Tibial nerve (tissue), 4 donors: ENCODE measurements around the gene SLC25A21. TPM values are rescaled to one million over a fixed set of nuclear protein-coding genes. Genes with fewer than 3 reads are reported as not detected.

ENCODE experiments used
- DNase-seq, 2 donors: peaks; one replicate each; pipeline ENCODE4 v3.0.0-alpha.2; 2019; ENCODE audit warnings: low spot score in 2 of 2
- H3K27ac ChIP-seq, 4 donors: fragments of 200-600 bp; sonication (generic) in 3 of 4; one replicate each; pipeline ENCODE4 v1.5.1; 2017 to 2019; ENCODE audit warnings: mild to moderate bottlenecking in 1 of 4
- H3K27me3 ChIP-seq, 2 donors: fragments of 200-600 bp; sonication (generic) in 1 of 2; one replicate each; pipeline versions ENCODE4 v1.5.1 to v1.6.0; 2017 to 2019
- H3K36me3 ChIP-seq, 3 donors: fragments of 200-600 bp; sonication (generic); one replicate each; pipeline ENCODE4 v1.5.1; 2018 to 2019
- H3K4me1 ChIP-seq, 4 donors: fragments of 200-600 bp; sonication (generic) in 3 of 4; one replicate each; pipeline ENCODE4 v1.5.1; 2017 to 2019
- H3K4me3 ChIP-seq, 4 donors: fragments of 200-600 bp; sonication (generic) in 3 of 4; one replicate each; pipeline ENCODE4 v1.5.1; 2017 to 2019; ENCODE audit warnings: mild to moderate bottlenecking in 1 of 4, moderate library complexity in 1 of 4
- H3K9me3 ChIP-seq, 4 donors: fragments of 200-600 bp; sonication (generic) in 3 of 4; one replicate each; pipeline ENCODE4 v1.5.1; 2017 to 2019
- CTCF ChIP-seq, 5 experiments: fragments of 200-600 bp in 3 of 5; fragments of 450-650 bp in 2 of 5; sonication (generic) in 3 of 5; IDR thresholded peaks; one replicate each; pipeline ENCODE4 v1.5.1; 2016 to 2019; ENCODE audit warnings: antibody characterized with exemption in 5 of 5, mild to moderate bottlenecking in 3 of 5, moderate library complexity in 2 of 5
- EP300 ChIP-seq, 2 donors: sonication (generic); formaldehyde crosslinking; IDR thresholded peaks; one replicate each; pipeline ENCODE4 v1.6.1; 2017; ENCODE audit warnings: antibody characterized with exemption in 2 of 2, mild to moderate bottlenecking in 1 of 2
- POLR2A ChIP-seq, 2 donors: fragments of 450-650 bp; IDR thresholded peaks; one replicate each; pipeline ENCODE4 v1.6.1; 2017; ENCODE audit warnings: antibody characterized with exemption in 2 of 2, mild to moderate bottlenecking in 2 of 2, moderate library complexity in 2 of 2
- WGBS, 2 donors: methylation state at CpG; one replicate each; pipeline ENCODE4 v1.1.5; 2018; 5-methylcytosine and 5-hydroxymethylcytosine counted together
- total RNA-seq, 4 donors: library from RNA; depleted of rRNA; stranded (reverse); fragments of >200 nt; gene quantifications; one replicate each; pipeline ENCODE4 v1.1.0, GENCODE V29; 2016

The SLC25A21 gene
- total RNA-seq, 4 donors from 2014 or later = 0.30 to 0.98 (median 0.42) TPM; not detected in 1

- TF ChIP-seq EP300 (IDR thresholded peaks at IDR 0.05) (no peak), CTCF (IDR thresholded peaks at IDR 0.05) (no peak), POLR2A (IDR thresholded peaks at IDR 0.05) (no peak)
- no peaks in the 10 kb centered on the region for H3K9me3 ChIP-seq
- no peak for DNase-seq
- H3K27ac ChIP-seq = no peak overlapping the region
- 25 to 31% methylated on average over 4 of the region's 4 CpGs for WGBS, 2 donors
- H3K4me3 ChIP-seq = no peak overlapping the region
- no peaks in the 10 kb centered on the region for H3K4me1 ChIP-seq
- no peaks in the 10 kb centered on the region for H3K27me3 ChIP-seq
- H3K36me3 ChIP-seq = no peaks in the 10 kb centered on the region
These were observed 174.6 kb downstream of the SLC25A21 start for GRCh38 chr14:36997843-36998242.

GRCh38 chr14:36996857-36997590 is 175.4 kb downstream of the SLC25A21 start:
- H3K27me3 ChIP-seq = no peaks in the 10 kb centered on the region
- TF ChIP-seq EP300 (IDR thresholded peaks at IDR 0.05) = no peak
- no peak for TF ChIP-seq CTCF (IDR thresholded peaks at IDR 0.05)
- no peak for TF ChIP-seq POLR2A (IDR thresholded peaks at IDR 0.05)
- H3K9me3 ChIP-seq = no peaks in the 10 kb centered on the region
- no peak overlapping the region for H3K4me3 ChIP-seq
- no peaks in the 10 kb centered on the region for H3K36me3 ChIP-seq
- no peaks in the 10 kb centered on the region for H3K4me1 ChIP-seq
- 92 to 95% methylated on average over 5 of the region's 5 CpGs for WGBS, 2 donors
- no peak overlapping the region for H3K27ac ChIP-seq
- no peak for DNase-seq

- DNase-seq = no peak
- Histone ChIP-seq H3K36me3 (no peaks in the 10 kb centered on the region), H3K4me1 (no peaks in the 10 kb centered on the region), H3K9me3 (no peaks in the 10 kb centered on the region), H3K27me3 (no peaks in the 10 kb centered on the region), H3K27ac (no peak overlapping the region), H3K4me3 (no peak overlapping the region)
- WGBS, 2 donors = 81% methylated on average over 4 of the region's 4 CpGs
- TF ChIP-seq POLR2A (IDR thresholded peaks at IDR 0.05) (no peak), CTCF (IDR thresholded peaks at IDR 0.05) (no peak), EP300 (IDR thresholded peaks at IDR 0.05) (no peak)
These were observed 176.1 kb downstream of the SLC25A21 start for GRCh38 chr14:36996133-36996856.

- DNase-seq = no peak
- H3K27ac ChIP-seq = no peak overlapping the region
- H3K4me3 ChIP-seq = no peak overlapping the region
- 55 to 67% methylated on average over 3 of the region's 3 CpGs for WGBS, 2 donors
- TF ChIP-seq EP300 (IDR thresholded peaks at IDR 0.05) = no peak
- no peak for TF ChIP-seq CTCF (IDR thresholded peaks at IDR 0.05)
- TF ChIP-seq POLR2A (IDR thresholded peaks at IDR 0.05) = no peak
- H3K9me3 ChIP-seq = no peaks in the 10 kb centered on the region
- no peaks in the 10 kb centered on the region for H3K27me3 ChIP-seq
- H3K36me3 ChIP-seq = no peaks in the 10 kb centered on the region
- no peaks in the 10 kb centered on the region for H3K4me1 ChIP-seq
These were observed 182.6 kb downstream of the SLC25A21 start for GRCh38 chr14:36989806-36990205.

- Histone ChIP-seq H3K4me3 (no peak overlapping the region), H3K27ac (no peak overlapping the region), H3K27me3 (no peaks in the 10 kb centered on the region), H3K36me3 (no peaks in the 10 kb centered on the region), H3K9me3 (no peaks in the 10 kb centered on the region), H3K4me1 (no peaks in the 10 kb centered on the region)
- no peak for TF ChIP-seq POLR2A (IDR thresholded peaks at IDR 0.05)
- TF ChIP-seq EP300 (IDR thresholded peaks at IDR 0.05) = no peak
- no peak for TF ChIP-seq CTCF (IDR thresholded peaks at IDR 0.05)
- DNase-seq = no peak
- WGBS, 2 donors = 93 to 97% methylated on average over 1 of the region's 1 CpG
These were observed 183.4 kb downstream of the SLC25A21 start for GRCh38 chr14:36988989-36989388.
